HCT116 (cell line): ENCODE results near the gene ATP6V1B1. TPM values are rescaled to one million over a fixed set of nuclear protein-coding genes. Genes with fewer than 3 reads are reported as not detected.

ENCODE experiments used
- ATAC-seq: fragments of 200-7000 bp; cut with Tn5 transposase; 2 replicates; pipeline ENCODE4 v1.9.1; 2020; ENCODE audit warnings: mild to moderate bottlenecking, moderate library complexity
- BruUV-seq: library from RNA; stranded (reverse); fragments of 400-500 nt; replicated peaks from 2 replicates; lab custom pipeline; 2021; lab: Mats Ljungman, UMichigan
- CTCF ChIA-PET: fragments of 300-600 bp; sonication (Branson Sonifier 250); formaldehyde crosslinking; loops from one replicate; lab custom pipeline; 2021; ENCODE audit warnings: antibody characterized with exemption; lab: Charles Lee
- POLR2A ChIA-PET: fragments of 300-600, 350-600 bp; sonication (Branson Sonifier 250); formaldehyde crosslinking; loops from one replicate; lab custom pipeline; 2021; ENCODE audit warnings: antibody characterized with exemption; lab: Charles Lee
- RAD21 ChIA-PET, 2 experiments: fragments of 300-600 bp; sonication (Branson Sonifier 250); formaldehyde crosslinking; loops; one replicate each; lab custom pipeline; 2023; ENCODE audit warnings: low total read pairs in 2 of 2; ENCODE audit not compliant: uncharacterized antibody in 2 of 2, unreplicated experiment in 2 of 2, low non-redundant PET in 1 of 2; lab: Charles Lee
- DNase-seq: peaks from one replicate; pipeline ENCODE4 v3.0.0-alpha.2; 2010; ENCODE audit warnings: low read depth, low spot score
- H2AFZ ChIP-seq: fragments of 200-600 bp; shearing (Covaris generic), sonication (generic); 2 replicates; pipeline ENCODE4 v1.6.1; 2017; ENCODE audit warnings: low read depth, mixed run types, mixed read lengths, antibody characterized with exemption, low read length; ENCODE audit not compliant: poor library complexity, severe bottlenecking
- H3K27ac ChIP-seq: 2 replicates; pipeline ENCODE4 v1.5.1; 2012; ENCODE audit warnings: low read depth, low read length
- H3K27me3 ChIP-seq: fragments of 200-600 bp; sonication (generic); 2 replicates; pipeline ENCODE4 v1.6.1; 2016; ENCODE audit warnings: mixed run types, low read length, mixed read lengths; ENCODE audit not compliant: insufficient read depth
- H3K36me3 ChIP-seq, 2 experiments: fragments of 200-500 bp in 1 of 2; fragments of 200-600 bp in 1 of 2; sonication (Bioruptor generic) in 1 of 2; sonication (generic) in 1 of 2; 2 replicates each; pipeline versions ENCODE4 v1.5.1 to v1.6.1; 2014 to 2016; ENCODE audit warnings: low read length in 2 of 2, inconsistent platforms in 1 of 2, mixed read lengths in 1 of 2, mixed run types in 1 of 2; ENCODE audit not compliant: insufficient read depth in 2 of 2, control insufficient read depth in 1 of 2
- H3K4me1 ChIP-seq, 2 experiments: fragments of 200-600 bp in 1 of 2; sonication (generic) in 1 of 2; 2 replicates each; pipeline versions ENCODE4 v1.5.1 to v1.6.1; 2012 to 2017; ENCODE audit warnings: low read length in 2 of 2, inconsistent platforms in 1 of 2, mild to moderate bottlenecking in 1 of 2, mixed read lengths in 1 of 2, mixed run types in 1 of 2, moderate library complexity in 1 of 2; ENCODE audit not compliant: insufficient read depth in 2 of 2, control insufficient read depth in 1 of 2
- H3K4me2 ChIP-seq: fragments of 200-600 bp; sonication (generic); 2 replicates; pipeline ENCODE4 v1.6.1; 2017; ENCODE audit warnings: mixed run types, low read length, mixed read lengths
- H3K4me3 ChIP-seq, 2 experiments: fragments of 200-600 bp in 1 of 2; sonication (generic) in 1 of 2; replicated peaks in 1 of 2; 2 replicates each; pipeline ENCODE4 v1.5.1; 2011 to 2016; ENCODE audit warnings: low read length in 2 of 2, control low read depth in 1 of 2, low read depth in 1 of 2, mild to moderate bottlenecking in 1 of 2, mixed read lengths in 1 of 2, mixed run types in 1 of 2
- H3K79me2 ChIP-seq: fragments of 200-600 bp; sonication (generic); 2 replicates; pipeline ENCODE4 v1.6.1; 2017; ENCODE audit warnings: mild to moderate bottlenecking, mixed run types, low read length, moderate library complexity, mixed read lengths; ENCODE audit not compliant: insufficient read depth
- H3K9ac ChIP-seq: fragments of 200-600 bp; sonication (generic); 2 replicates; pipeline ENCODE4 v1.6.1; 2016; ENCODE audit warnings: low read length, mixed read lengths
- H3K9me2 ChIP-seq: fragments of 200-600 bp; sonication (generic), shearing (Covaris generic); 2 replicates; pipeline ENCODE4 v1.6.1; 2017; ENCODE audit warnings: mixed run types, mild to moderate bottlenecking, moderate library complexity; ENCODE audit not compliant: insufficient read depth
- H3K9me3 ChIP-seq, 2 experiments: fragments of 200-500 bp in 1 of 2; fragments of 200-600 bp in 1 of 2; sonication (Bioruptor generic) in 1 of 2; sonication (generic) in 1 of 2; 2 replicates each; pipeline ENCODE4 v1.6.1; 2014 to 2017; ENCODE audit warnings: low read length in 2 of 2, mixed read lengths in 2 of 2, inconsistent platforms in 1 of 2, low read depth in 1 of 2, mild to moderate bottlenecking in 1 of 2, mixed run types in 1 of 2, moderate library complexity in 1 of 2; ENCODE audit not compliant: control insufficient read depth in 1 of 2, insufficient read depth in 1 of 2
- H4K20me1 ChIP-seq: fragments of 200-600 bp; sonication (generic), shearing (Covaris generic); 2 replicates; pipeline ENCODE4 v1.6.1; 2017; ENCODE audit warnings: mixed run types, mild to moderate bottlenecking, moderate library complexity; ENCODE audit not compliant: insufficient read depth
- EGR1 ChIP-seq: IDR thresholded peaks from 2 replicates; pipeline ENCODE4 v1.6.1; 2012; ENCODE audit warnings: low read depth
- ELF1 ChIP-seq: IDR thresholded peaks from 2 replicates; pipeline ENCODE4 v1.6.1; 2012; ENCODE audit warnings: low read depth, borderline replicate concordance
- EZH2 ChIP-seq: fragments of 200-600 bp; sonication (generic); IDR thresholded peaks from 2 replicates; pipeline ENCODE4 v1.6.1; 2017; ENCODE audit warnings: antibody characterized with exemption, mixed run types
- EZH2phosphoT487 ChIP-seq: fragments of 200-600 bp; IDR thresholded peaks from 2 replicates; pipeline ENCODE4 v1.6.1; 2018; ENCODE audit warnings: antibody characterized with exemption, borderline replicate concordance
- JUND ChIP-seq: IDR thresholded peaks from 2 replicates; pipeline ENCODE4 v1.6.1; 2012
- RAD21 ChIP-seq: IDR thresholded peaks from 2 replicates; pipeline ENCODE4 v1.6.1; 2012; ENCODE audit warnings: low read depth, mild to moderate bottlenecking
- SIN3A ChIP-seq: IDR thresholded peaks from 2 replicates; pipeline ENCODE4 v1.6.1; 2012; ENCODE audit warnings: low read depth
- SP1 ChIP-seq: IDR thresholded peaks from 2 replicates; pipeline ENCODE4 v1.6.1; 2012; ENCODE audit warnings: low read depth
- SRF ChIP-seq: IDR thresholded peaks from 2 replicates; pipeline ENCODE4 v1.6.1; 2012; ENCODE audit warnings: low read depth
- ZFX ChIP-seq: fragments of 450-650 bp; IDR thresholded peaks from 2 replicates; pipeline ENCODE4 v1.6.1; 2017
- ZNF274 ChIP-seq: fragments of 200-500 bp; sonication (Bioruptor generic); IDR thresholded peaks from 2 replicates; pipeline ENCODE4 v1.6.1; 2014; ENCODE audit warnings: mild to moderate bottlenecking, low read depth, low read length, inconsistent platforms
- intact Hi-C: fragments of 100-400 bp; cut with micrococcal nuclease; formaldehyde crosslinking; loops from 2 replicates; pipeline ENCODE4 v1.10.0; 2022
- total RNA-seq: library from RNA; stranded (reverse); gene quantifications from one replicate; pipeline ENCODE4 v1.2.1, GENCODE V29; 2021; ENCODE audit not compliant: unreplicated experiment
- TF ChIP-seq, protein P1 (sequence below): IDR thresholded peaks from 2 replicates; pipeline ENCODE4 v1.6.1; 2011; ENCODE audit warnings: mild to moderate bottlenecking, low read length, moderate library complexity; ENCODE audit not compliant: insufficient replicate concordance; ENCODE audit errors: extremely low read depth
- TF ChIP-seq, protein P2 (sequence below): IDR thresholded peaks from 2 replicates; pipeline ENCODE4 v1.6.1; 2012; ENCODE audit warnings: low read depth

The ATP6V1B1 gene
- total RNA-seq, 1 experiment from 2014 or later: 0.74 TPM

DNA sequence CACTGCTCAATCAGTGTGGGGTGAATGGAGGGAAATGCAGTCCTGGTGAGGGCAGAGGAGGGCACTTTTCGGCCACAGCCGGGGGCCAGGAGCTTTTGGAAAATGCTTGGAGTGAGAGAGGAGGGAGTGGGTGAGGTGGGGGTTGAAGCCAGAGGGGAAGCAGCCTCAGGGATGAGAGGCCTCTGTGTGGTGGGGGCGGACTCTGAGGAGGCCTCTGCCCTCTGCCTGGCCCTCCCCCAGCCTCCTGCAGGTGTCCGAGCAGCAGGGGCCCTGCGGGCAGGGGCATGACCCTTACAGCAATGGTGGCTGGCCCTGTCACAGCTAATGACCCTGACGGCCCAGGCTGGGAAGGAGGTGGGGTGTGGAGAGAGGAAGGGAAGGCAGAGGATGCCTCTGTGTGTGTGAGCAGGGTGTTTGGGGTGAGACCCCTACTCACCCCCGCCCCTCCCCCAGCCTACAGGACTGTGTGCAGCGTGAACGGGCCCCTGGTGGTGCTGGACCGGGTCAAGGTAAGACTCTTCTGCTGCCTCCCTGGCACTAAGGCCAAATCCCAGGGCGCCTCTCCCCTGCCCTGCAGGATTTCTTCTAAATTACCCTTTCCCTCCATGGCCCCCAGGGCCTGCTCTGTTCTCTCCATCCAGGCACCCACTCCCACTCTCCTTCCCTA is 7.6 kb downstream of the ATP6V1B1 start:
- no peak for DNase-seq
- Histone ChIP-seq H3K9me2 (no peaks in the 10 kb centered on the region), H3K4me3 (no peak overlapping the region), H3K36me3 (no peaks in the 10 kb centered on the region; a peak in 1 of 4 replicates), H3K27ac (no peak overlapping the region), H3K4me2 (no peak overlapping the region), H3K79me2 (no peaks in the 10 kb centered on the region; the same call in 1 of the 2 replicates), H3K27me3 (no peaks in the 10 kb centered on the region), H2AFZ (no peak overlapping the region), H3K9ac (no peak overlapping the region), H3K9me3 (no peaks in the 10 kb centered on the region), H4K20me1 (no peaks in the 10 kb centered on the region), H3K4me1 (peaks cover 16 to 26% of the 10 kb centered on the region in 2 experiments)
- RAD21 ChIA-PET: no interaction called here
- BruUV-seq: no TSS peak
- intact Hi-C loops: loop anchor here (10.0 kb wide), 1 partner anchor 639 kb away; the partner anchor contains the start of gene FAM136A
- CTCF ChIA-PET: no interaction called here
- no peak for TF ChIP-seq SP1
- TF ChIP-seq SIN3A: no peak
- no peak for TF ChIP-seq ELF1
- TF ChIP-seq JUND: no peak
- no peak for TF ChIP-seq SRF
- no peak for TF ChIP-seq EGR1
- TF ChIP-seq EZH2phosphoT487: no peak
- TF ChIP-seq ZNF274: no peak
- TF ChIP-seq ZFX: no peak
- no peak for TF ChIP-seq RAD21
- TF ChIP-seq, protein P1, sequence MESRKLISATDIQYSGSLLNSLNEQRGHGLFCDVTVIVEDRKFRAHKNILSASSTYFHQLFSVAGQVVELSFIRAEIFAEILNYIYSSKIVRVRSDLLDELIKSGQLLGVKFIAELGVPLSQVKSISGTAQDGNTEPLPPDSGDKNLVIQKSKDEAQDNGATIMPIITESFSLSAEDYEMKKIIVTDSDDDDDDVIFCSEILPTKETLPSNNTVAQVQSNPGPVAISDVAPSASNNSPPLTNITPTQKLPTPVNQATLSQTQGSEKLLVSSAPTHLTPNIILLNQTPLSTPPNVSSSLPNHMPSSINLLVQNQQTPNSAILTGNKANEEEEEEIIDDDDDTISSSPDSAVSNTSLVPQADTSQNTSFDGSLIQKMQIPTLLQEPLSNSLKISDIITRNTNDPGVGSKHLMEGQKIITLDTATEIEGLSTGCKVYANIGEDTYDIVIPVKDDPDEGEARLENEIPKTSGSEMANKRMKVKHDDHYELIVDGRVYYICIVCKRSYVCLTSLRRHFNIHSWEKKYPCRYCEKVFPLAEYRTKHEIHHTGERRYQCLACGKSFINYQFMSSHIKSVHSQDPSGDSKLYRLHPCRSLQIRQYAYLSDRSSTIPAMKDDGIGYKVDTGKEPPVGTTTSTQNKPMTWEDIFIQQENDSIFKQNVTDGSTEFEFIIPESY: no peak
- no peak for TF ChIP-seq EZH2
- TF ChIP-seq, protein P2, sequence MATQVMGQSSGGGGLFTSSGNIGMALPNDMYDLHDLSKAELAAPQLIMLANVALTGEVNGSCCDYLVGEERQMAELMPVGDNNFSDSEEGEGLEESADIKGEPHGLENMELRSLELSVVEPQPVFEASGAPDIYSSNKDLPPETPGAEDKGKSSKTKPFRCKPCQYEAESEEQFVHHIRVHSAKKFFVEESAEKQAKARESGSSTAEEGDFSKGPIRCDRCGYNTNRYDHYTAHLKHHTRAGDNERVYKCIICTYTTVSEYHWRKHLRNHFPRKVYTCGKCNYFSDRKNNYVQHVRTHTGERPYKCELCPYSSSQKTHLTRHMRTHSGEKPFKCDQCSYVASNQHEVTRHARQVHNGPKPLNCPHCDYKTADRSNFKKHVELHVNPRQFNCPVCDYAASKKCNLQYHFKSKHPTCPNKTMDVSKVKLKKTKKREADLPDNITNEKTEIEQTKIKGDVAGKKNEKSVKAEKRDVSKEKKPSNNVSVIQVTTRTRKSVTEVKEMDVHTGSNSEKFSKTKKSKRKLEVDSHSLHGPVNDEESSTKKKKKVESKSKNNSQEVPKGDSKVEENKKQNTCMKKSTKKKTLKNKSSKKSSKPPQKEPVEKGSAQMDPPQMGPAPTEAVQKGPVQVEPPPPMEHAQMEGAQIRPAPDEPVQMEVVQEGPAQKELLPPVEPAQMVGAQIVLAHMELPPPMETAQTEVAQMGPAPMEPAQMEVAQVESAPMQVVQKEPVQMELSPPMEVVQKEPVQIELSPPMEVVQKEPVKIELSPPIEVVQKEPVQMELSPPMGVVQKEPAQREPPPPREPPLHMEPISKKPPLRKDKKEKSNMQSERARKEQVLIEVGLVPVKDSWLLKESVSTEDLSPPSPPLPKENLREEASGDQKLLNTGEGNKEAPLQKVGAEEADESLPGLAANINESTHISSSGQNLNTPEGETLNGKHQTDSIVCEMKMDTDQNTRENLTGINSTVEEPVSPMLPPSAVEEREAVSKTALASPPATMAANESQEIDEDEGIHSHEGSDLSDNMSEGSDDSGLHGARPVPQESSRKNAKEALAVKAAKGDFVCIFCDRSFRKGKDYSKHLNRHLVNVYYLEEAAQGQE: no peak
- POLR2A ChIA-PET: no interaction called here
- ATAC-seq: no peak
